Activated gamma-delta T cell (primary cell): Measurements from ENCODE around the gene CPNE5.

Source experiments
- DNase-seq: peaks from one replicate; lab custom pipeline; 2025; lab: John Stamatoyannopoulos, UW

The CPNE5 gene

DNA sequence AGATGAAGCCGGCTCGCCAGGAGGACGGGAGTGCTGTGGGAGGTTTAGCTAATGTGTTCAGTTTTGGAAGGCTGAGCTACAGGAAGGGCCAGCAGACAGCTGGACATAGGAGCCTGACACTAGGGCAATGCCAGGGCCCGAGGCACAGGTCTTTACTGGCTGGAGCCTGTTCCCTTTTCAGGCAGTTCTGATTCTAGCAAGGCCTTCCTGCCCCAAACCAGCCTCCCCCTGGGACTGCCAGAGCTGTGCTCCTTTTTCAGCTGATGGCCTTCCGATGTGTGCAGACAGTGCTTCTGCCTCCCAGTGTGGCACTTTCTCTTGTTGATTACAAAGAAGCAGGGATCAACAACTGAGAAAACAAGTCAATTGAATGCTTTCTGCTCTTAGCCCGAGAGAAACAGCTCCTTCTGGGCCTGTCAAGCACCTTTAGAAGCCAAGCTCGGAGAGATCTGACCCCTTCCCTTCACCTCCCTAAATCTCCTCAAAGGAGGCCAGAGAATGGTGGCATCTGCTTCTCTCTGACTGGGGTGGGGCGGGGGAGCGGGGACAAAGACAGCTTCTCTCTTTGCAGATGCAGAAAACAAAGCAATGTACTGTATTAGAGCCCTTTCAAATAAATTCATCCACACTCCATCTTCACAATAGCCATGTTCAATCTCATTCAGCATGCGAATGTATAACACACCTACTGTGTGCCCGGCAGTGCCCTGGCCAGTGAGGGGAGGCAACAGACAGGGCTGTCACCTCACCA, 78.4 kb downstream of the CPNE5 start:
- DNase-seq: no peak

DNA sequence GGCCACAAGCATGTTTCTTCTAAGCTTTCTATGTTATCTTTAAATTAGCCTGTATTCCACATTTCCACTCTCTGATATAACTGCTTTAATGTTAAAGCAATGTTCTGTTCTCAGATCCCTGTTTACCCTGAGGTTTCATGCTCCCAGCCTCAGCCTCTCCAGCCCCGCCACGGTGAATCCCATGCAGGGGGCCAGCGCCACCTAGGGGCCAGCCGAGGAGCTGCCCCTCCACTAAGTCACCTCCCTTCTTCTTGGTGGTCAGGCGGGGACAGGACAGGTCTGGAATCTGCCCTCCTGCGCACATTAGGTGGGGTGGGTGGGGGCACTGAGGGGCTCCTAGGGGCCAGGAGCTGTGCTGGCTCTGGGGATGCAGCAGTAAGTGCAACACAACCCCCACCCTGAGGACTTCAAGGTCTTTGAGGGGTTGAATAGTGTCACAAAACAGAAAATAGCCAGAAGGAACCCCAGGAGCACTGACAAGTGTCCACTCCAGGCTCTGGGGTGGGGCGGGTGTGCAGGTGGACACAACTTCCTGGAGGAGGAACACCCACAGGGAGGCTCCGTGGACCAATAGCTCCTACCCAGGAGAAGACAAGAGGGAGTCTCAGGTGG, 80.0 kb downstream of the CPNE5 start:
- DNase-seq: peak; percentile 59

GRCh38 chr6:36758516-36759147, 80.6 kb downstream of the CPNE5 start:
- no peak for DNase-seq

DNA sequence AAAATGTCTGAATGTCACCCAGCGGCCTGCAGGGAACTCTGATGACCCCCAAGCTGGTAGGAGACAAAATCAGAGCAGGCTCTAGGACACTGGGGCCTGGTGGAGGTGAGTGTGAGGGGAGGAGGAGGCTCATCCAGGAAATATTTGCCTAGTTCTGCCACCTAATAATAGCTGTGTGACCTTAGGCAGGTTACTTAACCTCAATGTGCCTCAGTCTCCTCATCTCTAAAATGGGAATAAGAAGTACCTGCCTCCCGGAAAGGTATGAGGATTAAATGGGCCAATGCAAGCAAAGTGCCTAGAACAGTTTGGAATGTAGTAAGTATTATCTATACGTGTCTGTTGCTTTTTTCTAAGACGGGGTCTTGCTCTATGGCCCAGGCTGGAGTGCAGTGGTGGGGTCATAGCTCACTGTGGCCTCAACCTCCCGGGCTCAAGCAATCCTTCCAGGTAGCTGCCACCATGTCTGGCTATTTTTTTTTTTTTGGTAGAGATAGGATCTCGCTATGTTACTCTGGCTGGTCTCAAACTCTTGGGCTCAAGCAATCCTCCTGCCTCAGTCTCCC, 81.2 kb downstream of the CPNE5 start:
- no peak for DNase-seq

- no peak for DNase-seq
Observed at GRCh38 chr6:36757206-36757605, 82.0 kb downstream of the CPNE5 start.

GRCh38 chr6:36756786-36757185, 82.5 kb downstream of the CPNE5 start:
- DNase-seq: no peak

- peak; percentile 35 for DNase-seq
Observed at GRCh38 chr6:36755435-36756348, 83.6 kb downstream of the CPNE5 start.

DNA sequence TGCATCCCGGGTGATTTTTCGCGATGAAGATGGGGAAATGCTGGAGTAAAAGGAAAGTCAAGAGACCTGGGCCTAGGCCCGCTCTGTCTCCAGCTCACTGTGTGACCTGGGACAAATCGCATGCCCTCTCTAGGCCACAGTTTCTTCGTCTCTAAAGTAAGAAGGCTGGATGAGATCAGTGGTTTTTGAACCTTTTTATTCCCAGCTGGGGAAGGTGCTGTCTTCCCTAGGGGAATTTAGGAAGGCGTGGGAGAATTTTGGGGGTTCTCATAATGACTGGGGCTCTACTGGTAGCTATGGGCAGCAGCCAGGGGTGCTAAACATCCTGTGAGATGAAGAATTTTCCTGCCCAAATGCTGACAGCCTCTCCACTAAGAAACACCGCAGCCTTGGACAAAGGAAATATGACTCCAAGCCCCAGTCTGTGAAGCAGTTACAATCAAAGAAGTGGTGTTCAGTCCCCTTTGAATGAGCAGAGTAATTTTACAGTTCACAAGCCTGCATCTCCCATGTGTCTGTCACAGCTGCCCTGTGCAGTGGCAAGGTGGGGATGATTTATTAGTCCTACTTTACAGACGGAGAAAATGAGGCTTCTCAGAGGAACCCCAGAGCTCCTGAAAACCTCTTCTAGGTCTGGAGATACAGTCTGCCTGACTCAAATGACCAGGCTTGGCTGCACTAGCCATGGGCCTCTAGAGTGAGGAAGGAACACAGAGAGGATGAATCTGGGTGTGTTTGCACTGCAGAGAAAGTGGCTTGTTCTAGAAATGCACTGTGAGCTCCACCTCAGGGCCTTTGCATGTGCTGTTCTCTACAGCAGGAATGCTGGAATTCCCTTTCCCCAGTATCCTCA, 84.4 kb downstream of the CPNE5 start:
- no peak for DNase-seq

- no peak for DNase-seq
Observed at GRCh38 chr6:36753671-36754405, 85.4 kb downstream of the CPNE5 start.

DNA sequence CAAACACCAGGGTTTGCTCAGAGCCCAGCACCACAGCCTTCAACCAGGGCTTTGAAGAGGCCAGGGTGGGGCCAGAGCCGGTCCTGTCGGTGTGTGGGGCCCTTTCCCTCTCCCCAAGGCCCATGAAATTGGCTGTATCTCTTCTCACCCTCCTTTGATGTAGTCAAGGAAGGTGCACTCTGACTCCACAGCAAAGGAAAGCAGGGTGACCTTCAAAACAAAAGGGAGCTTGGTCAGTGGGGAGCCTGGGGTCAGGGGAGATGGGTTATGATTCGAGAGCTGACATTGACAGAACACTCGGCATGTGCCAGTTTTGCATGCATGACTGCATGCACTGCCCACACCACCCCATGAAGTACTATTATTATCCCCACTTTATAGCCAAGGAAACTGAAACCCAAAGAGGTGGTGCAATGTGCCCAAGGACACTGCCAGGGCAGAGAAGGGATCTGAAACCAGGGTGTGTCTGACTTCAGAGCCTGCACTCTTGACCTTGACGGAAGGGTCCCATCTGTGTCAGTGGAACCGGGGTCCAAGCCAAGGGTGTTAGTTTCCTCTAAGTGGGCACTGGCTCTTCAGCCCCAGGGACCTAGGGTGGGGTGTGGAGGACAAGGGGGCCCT, 86.2 kb downstream of the CPNE5 start:
- no peak for DNase-seq

DNA sequence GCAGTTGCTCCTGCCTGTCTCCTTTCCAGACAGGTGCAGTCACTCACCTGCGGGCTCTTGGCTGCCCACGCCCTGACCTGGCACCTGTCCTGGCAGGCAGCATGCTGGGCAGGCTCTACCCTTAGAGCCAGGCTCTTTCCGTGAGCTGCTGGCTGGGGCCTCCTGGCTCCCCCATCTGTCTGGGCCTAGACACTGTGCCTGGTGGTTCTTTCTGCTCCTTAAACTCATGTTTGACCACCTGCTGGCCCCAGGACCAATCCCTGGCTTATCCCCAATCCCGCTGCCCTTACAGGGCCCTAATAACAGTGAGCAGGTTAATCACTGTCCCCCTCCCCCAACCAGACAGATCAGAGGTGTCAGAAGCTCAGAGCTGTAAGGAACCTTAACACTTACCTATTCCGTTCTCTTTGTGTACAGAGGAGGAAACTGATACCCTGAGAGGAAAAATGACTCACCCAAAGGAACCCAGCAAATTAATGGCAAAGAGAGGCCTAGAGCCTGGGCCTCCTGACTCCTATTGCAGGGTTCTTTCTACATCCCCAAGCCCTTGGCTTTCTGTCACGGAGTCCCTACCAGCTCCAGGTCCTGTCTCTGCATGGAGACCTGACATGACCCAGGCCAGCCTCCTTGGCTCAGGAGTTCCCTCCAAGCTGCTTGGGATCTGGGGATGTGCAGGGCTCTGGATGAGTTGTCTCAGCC, 86.9 kb downstream of the CPNE5 start:
- no peak for DNase-seq

- no peak for DNase-seq
Observed at GRCh38 chr6:36751833-36752186, 87.4 kb downstream of the CPNE5 start.

DNA sequence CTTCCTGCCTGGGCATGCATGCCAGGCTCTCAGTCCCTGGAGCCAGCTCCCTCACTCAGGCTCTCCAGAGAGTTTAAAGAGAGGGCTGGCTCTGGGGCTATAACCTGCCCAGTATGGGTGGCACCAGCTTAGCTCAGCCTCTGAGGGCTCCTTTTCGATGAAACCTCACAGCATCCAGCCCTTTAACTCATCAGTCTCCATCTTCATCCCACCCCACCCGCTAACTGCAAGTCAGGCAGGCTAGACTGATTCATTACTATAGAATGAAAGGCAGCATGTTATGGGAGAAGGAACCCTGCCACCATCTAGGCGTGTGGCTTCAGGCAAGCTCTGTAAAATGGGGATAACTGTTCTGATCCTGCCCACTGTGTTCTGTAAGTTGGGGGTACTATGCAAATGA, 88.2 kb downstream of the CPNE5 start:
- DNase-seq: no peak

GRCh38 chr6:36749829-36750489, 89.3 kb downstream of the CPNE5 start:
- no peak for DNase-seq

DNA sequence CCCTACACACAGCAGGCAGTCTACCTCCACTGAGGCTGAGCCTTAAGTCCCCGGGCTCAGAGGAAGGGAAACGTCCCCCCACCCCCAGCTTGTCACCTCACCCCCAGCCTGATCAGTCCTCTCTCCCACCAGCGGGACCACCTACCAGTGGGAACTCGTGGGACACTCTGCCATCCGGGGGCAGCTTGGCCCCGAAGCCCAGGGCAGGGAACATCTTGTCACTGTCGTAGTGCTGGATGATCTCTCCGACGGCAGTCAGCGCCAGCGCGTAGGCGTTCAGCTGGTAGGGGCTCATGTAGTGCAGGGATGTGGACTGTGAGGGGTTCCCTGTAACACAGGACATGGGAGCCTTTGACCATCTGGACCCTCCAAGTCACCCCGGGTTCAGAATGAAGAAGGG, 93.0 kb downstream of the CPNE5 start:
- DNase-seq: no peak

GRCh38 chr6:36745836-36746235, 93.4 kb downstream of the CPNE5 start:
- DNase-seq: no peak

- no peak for DNase-seq
Observed at GRCh38 chr6:36745283-36745682, 94.0 kb downstream of the CPNE5 start.

DNA sequence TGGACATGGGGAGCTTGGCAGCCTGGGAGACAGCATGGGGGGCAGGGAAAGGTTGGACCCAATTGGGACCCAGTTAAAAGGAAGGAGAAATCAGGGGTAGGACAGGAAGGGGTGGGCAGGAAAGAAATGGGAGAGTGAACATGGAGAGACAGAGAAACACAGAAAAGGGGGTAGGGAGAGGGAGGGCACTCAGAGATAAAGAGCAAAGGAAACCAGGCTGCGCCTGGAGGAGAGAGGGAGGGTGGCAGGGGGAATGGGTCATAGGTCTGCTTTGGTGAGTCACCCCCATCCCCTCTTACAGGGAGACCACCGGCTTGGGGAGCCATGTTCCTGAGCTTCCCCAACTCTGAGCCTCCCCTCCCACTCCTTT, 95.0 kb downstream of the CPNE5 start:
- no peak for DNase-seq
